Pancreas (tissue), 10 donors: ENCODE measurements around the gene ARL13B. TPM values are rescaled to one million over a fixed set of nuclear protein-coding genes. Genes with fewer than 3 reads are reported as not detected.
A peak's percentile ranks its signal among the peaks of the same experiment; 100 is the strongest.

Experiments
- ATAC-seq, 4 donors: fragments of 200-7000 bp; cut with Tn5 transposase; one replicate each; pipeline versions ENCODE4 v1.8.0 to v1.9.1; 2020; ENCODE audit warnings: mild to moderate bottlenecking in 4 of 4, moderate library complexity in 4 of 4
- DNase-seq, 6 donors: peaks; one replicate each; pipeline ENCODE4 v3.0.0-alpha.2; 2020
- FAIRE-seq: peaks from 2 replicates; lab custom pipeline; 2012; peaks lifted over from hg19 to GRCh38; lab: Jason Lieb, UNC
- H3K27ac ChIP-seq, 4 donors: fragments of 200-600 bp; sonication (generic); 1 replicate in 3 of 4; 2 replicates in 1 of 4; pipeline versions ENCODE4 v1.5.0 to v1.8.0; 2020
- H3K27me3 ChIP-seq, 4 donors: fragments of 200-600 bp; one replicate each; pipeline ENCODE4 v1.8.0; 2021
- H3K36me3 ChIP-seq, 3 donors: fragments of 200-600 bp; sonication (generic) in 1 of 3; one replicate each; pipeline versions ENCODE4 v1.5.0 to v1.8.0; 2020 to 2021
- H3K4me1 ChIP-seq, 3 donors: fragments of 200-600 bp; one replicate each; pipeline ENCODE4 v1.8.0; 2021
- H3K4me3 ChIP-seq, 4 donors: fragments of 200-600 bp; sonication (generic) in 2 of 4; one replicate each; pipeline versions ENCODE4 v1.5.0 to v1.8.0; 2020 to 2021
- H3K9me3 ChIP-seq, 4 donors: fragments of 200-600 bp; one replicate each; pipeline ENCODE4 v1.8.0; 2021
- CTCF ChIP-seq, 4 donors: fragments of 200-600 bp; sonication (generic) in 3 of 4; IDR thresholded peaks; one replicate each; pipeline versions ENCODE4 v1.5.0 to v1.8.0; 2021; ENCODE audit warnings: antibody characterized with exemption in 4 of 4
- WGBS, 2 donors: extraction: QIAGEN DNeasy Blood & Tissue Kit; methylation state at CpG; one replicate each; pipeline ENCODE4 v1.1.7; 2013; 5-methylcytosine and 5-hydroxymethylcytosine counted together
- intact Hi-C, 3 donors: fragments of 100-400 bp; cut with DNase I; formaldehyde crosslinking; loops; one replicate each; pipeline versions ENCODE4 v1.11.1 to v1.14.2; 2022
- polyA plus RNA-seq, 2 donors: library from polyadenylated mRNA; stranded (reverse); fragments of 200-250 nt; gene quantifications; one replicate each; pipeline ENCODE4 v1.2.3, GENCODE V29; 2013
- total RNA-seq, 6 donors: library from RNA; stranded (reverse); fragmentation: NEBNext Ultra II Directional in 4 of 6; extraction: Animal tissue kit (Norgen Biotek cat#: 25700) in 4 of 6; gene quantifications; one replicate each; pipeline versions ENCODE4 v1.2.1 to v1.2.4, GENCODE V29; 2021 to 2023
- donor health status: healthy with polysubstance abuse.
- donor health status: DM: no; HTN: no; CAD: no; lungs with moderate emphysema.
- donor health status: DM: no; HTN: no; CAD: no.
- donor health status: control.
- donor health status: control.
- donor health status: Bipolar disorder and iron deficiency.
- donor health status: DM: yes; HTN: yes; CAD: no.
- donor health status: DM: no; HTN: no; CAD: no.
- donor health status: DM: no; HTN: no; CAD: no.
- donor health status: DM: yes; HTN: yes; CAD: no.

The ARL13B gene
- total and polyA plus RNA-seq, 8 donors = 1.9 to 6.1 (median 3.1) TPM

GRCh38 chr3:94089126-94089525 lies 109.2 kb downstream of the ARL13B start:
- DNase-seq (no peak), FAIRE-seq (no peak), ATAC-seq (no peak)
- Histone ChIP-seq H3K36me3 (peaks cover 0 to 9% (median 4%) of the 10 kb centered on the region in 3 donors), H3K4me1 (no peaks in the 10 kb centered on the region), H3K4me3 (no peak overlapping the region), H3K27ac (no peak overlapping the region), H3K27me3 (no peaks in the 10 kb centered on the region), H3K9me3 (no peaks in the 10 kb centered on the region)
- TF ChIP-seq CTCF (IDR thresholded peaks at IDR 0.05) = no peak
- WGBS, 2 donors = 81 to 83% methylated on average over 1 of the region's 1 CpG
- intact Hi-C loops = no loop called here

- Histone ChIP-seq H3K27ac (no peak overlapping the region), H3K36me3 (peaks cover 0 to 17% (median 0%) of the 10 kb centered on the region in 3 donors), H3K9me3 (no peaks in the 10 kb centered on the region), H3K4me1 (no peaks in the 10 kb centered on the region), H3K4me3 (no peak overlapping the region), H3K27me3 (no peaks in the 10 kb centered on the region)
- WGBS, 2 donors = 97 to 98% methylated on average over 1 of the region's 1 CpG
- DNase-seq = no peak
- no peak for TF ChIP-seq CTCF (IDR thresholded peaks at IDR 0.05)
- no peak for FAIRE-seq
- no peak for ATAC-seq
- intact Hi-C loops = no loop called here
Observed at GRCh38 chr3:94092086-94092485, 112.1 kb downstream of the ARL13B start.

- H3K9me3 ChIP-seq = no peaks in the 10 kb centered on the region
- ATAC-seq (no peak), FAIRE-seq (no peak)
Observed at GRCh38 chr3:94093151-94093550, 113.2 kb downstream of the ARL13B start.

GRCh38 chr3:94095111-94095510 lies 115.2 kb downstream of the ARL13B start:
- FAIRE-seq (no peak), ATAC-seq (no peak), DNase-seq (no peak)
- Histone ChIP-seq H3K4me3 (no peak overlapping the region), H3K4me1 (no peaks in the 10 kb centered on the region), H3K27me3 (no peaks in the 10 kb centered on the region), H3K27ac (no peak overlapping the region), H3K36me3 (peaks cover 0 to 26% (median 0%) of the 10 kb centered on the region in 3 donors), H3K9me3 (no peaks in the 10 kb centered on the region)
- intact Hi-C loops = no loop called here
- 96 to 100% methylated on average over 2 of the region's 2 CpGs for WGBS, 2 donors
- no peak for TF ChIP-seq CTCF (IDR thresholded peaks at IDR 0.05)

More at GRCh38 chr3:94093151-94093550, 113.2 kb downstream of the ARL13B start:
- no peak for DNase-seq
- H3K27ac ChIP-seq = no peak overlapping the region
- H3K4me1 ChIP-seq = no peaks in the 10 kb centered on the region
- no peaks in the 10 kb centered on the region for H3K27me3 ChIP-seq
- WGBS, 2 donors = 85 to 86% methylated on average over 1 of the region's 1 CpG
- TF ChIP-seq CTCF (IDR thresholded peaks at IDR 0.05) = no peak
- H3K4me3 ChIP-seq = no peak overlapping the region
- intact Hi-C loops = no loop called here
- peaks cover 0 to 18% (median 0%) of the 10 kb centered on the region in 3 donors for H3K36me3 ChIP-seq

GRCh38 chr3:94098452-94098851 lies 118.5 kb downstream of the ARL13B start:
- FAIRE-seq (no peak), ATAC-seq (peak in 1 of 4 donors; percentile 56), DNase-seq (no peak)
- Histone ChIP-seq H3K27me3 (no peaks in the 10 kb centered on the region), H3K9me3 (no peaks in the 10 kb centered on the region), H3K27ac (no peak overlapping the region), H3K4me1 (no peaks in the 10 kb centered on the region), H3K4me3 (no peak overlapping the region), H3K36me3 (peaks cover 0 to 26% (median 0%) of the 10 kb centered on the region in 3 donors)
- TF ChIP-seq CTCF (IDR thresholded peaks at IDR 0.05) = no peak
- intact Hi-C loops = no loop called here
- WGBS, 2 donors = 82 to 84% methylated on average over 3 of the region's 3 CpGs
